Prostate gland (tissue), 2 donors: ENCODE data around the gene ANGEL1.

ENCODE experiments used
- CTCF ChIP-seq, 4 experiments: fragments of 200-600 bp in 2 of 4; fragments of 450-650 bp in 2 of 4; sonication (generic) in 2 of 4; IDR thresholded peaks; 1 replicate in 3 of 4; 2 replicates in 1 of 4; pipeline ENCODE4 v1.5.1; 2016 to 2019; ENCODE audit warnings: antibody characterized with exemption in 4 of 4, mild to moderate bottlenecking in 2 of 4, moderate library complexity in 2 of 4
- POLR2AphosphoS5 ChIP-seq: sonication (generic); formaldehyde crosslinking; IDR thresholded peaks from one replicate; pipeline ENCODE4 v1.6.1; 2017; ENCODE audit warnings: antibody characterized with exemption

- TF ChIP-seq POLR2AphosphoS5 (no peak), CTCF (IDR thresholded peaks at IDR 0.05) (no peak)
Observed at GRCh38 chr14:76792422-76792821, 20.3 kb downstream of the ANGEL1 start.
